Sciatic nerve (tissue), 2 donors: ENCODE measurements around the gene APOB. TPM values are rescaled to one million over a fixed set of nuclear protein-coding genes. Genes with fewer than 3 reads are reported as not detected.

Source experiments
- ATAC-seq: fragments of 200-7000 bp; cut with Tn5 transposase; one replicate; pipeline ENCODE4 v1.9.1; 2020; ENCODE audit warnings: mild to moderate bottlenecking, moderate library complexity
- DNase-seq: peaks from one replicate; pipeline ENCODE4 v3.0.0-alpha.2; 2020; ENCODE audit warnings: low spot score
- intact Hi-C: fragments of 100-400 bp; cut with DNase I; formaldehyde crosslinking; loops from one replicate; pipeline ENCODE4 v1.14.2; 2022
- total RNA-seq: library from RNA; stranded (reverse); fragmentation: NEBNext Ultra II Directional; extraction: Animal tissue kit (Norgen Biotek cat#: 25700); gene quantifications from one replicate; pipeline ENCODE4 v1.2.1, GENCODE V29; 2021
- donor health status: DM: no; HTN: no; CAD: no.
- donor health status: DM: no; HTN: no; CAD: no.

Gene APOB
- total RNA-seq, 1 donor from 2014 or later, result 2.9 TPM

DNA sequence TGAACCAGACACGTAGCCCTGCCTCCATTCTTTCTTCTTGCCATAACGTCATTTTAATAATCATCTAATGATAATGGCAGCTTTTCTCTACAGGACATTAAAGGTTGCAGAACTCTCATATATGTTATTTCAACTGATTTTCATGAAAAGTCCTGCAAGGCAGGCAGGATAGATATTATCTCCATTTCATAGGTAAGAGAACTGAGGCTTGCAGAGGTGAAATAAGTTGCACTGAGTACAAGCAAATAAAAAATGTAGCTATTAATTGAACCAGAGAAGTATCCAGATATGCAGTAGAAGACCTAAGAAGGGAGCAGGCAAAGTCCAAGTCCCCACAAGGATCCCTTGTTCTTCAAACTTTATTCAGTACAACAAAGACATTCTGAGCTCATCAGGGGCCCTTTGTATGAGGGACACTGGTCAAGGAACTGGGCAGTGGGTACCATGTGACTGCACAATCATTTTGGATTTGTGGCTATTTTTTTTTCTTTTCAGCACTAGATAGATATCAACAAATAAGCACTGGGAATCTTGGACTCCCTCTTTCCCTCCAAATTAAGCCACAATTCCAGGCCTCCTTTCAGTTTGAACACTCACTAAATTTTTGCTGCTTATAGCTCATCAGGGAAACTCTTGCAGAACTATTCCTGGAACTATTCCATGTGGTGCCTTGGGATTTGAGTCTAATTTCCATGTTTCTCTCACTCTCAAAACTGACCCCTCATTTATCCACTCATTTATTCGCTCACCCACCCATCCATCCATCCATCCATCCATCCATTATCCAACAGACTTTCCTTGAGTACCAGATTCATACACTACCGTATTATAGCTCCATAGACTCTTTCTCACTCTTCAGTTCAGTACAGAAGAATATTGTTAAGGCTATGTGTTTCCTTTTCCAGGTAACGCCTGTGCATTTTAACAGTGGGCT lies 44.6 kb downstream of the APOB start:
- intact Hi-C loops, result no loop called here
- no peak for ATAC-seq
- no peak for DNase-seq

DNA sequence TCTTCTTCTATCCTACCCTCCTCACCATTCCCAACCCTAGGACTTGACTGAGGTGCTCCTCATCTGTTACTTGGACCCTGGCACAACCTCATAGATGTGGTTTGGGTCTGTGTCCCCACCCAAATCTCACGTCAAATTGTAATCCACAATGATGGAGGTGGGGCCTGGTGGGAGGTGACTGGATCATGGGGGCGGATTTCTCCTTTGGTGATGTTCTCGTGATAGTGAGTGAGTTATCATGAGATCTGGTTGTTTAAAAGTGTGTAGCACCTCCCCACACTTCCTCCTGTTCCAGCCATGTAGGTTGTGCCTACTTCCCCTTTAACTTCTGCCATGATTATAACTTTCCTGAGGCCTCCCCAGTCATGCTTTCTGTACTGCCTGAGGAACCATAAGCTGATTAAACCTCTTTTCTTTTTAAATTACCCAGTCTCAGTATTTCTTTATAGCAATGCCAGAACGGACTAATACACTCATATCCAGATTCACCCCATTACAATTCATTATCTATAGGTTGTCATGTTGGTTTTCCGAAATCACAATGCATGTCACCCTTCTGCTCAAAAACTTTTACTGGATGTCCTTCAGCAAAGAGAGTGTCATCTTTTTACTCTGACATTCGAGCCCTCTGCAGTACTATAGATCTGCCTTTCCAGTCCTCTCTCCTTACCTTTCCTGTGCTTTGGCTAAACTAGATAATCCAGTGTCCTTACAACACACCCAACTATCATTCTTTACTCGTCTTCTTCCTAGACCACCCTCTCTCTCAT lies 45.7 kb downstream of the APOB start:
- no peak for ATAC-seq
- intact Hi-C loops, result no loop called here
- no peak for DNase-seq

DNA sequence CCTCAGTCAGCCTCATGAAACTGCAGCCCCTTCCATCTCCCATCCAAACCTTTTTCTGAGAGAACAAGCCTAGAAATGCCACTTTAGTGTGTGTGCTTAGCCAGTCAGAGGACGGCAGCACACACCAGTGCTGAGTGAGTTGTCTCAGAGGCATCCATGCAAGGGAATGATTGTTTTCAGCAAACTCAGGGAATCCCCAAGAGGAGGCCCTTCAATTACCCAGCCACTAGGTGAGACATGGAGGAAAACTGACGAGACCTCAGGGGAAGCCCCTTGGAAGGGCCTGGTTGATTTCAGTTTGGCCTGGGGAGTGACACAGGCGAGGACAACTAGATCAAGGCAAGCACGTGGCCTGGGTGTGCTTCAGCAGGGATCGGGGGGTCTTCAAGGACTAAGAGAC lies 49.7 kb downstream of the APOB start:
- ATAC-seq (no peak), DNase-seq (no peak)
- intact Hi-C loops, result no loop called here

DNA sequence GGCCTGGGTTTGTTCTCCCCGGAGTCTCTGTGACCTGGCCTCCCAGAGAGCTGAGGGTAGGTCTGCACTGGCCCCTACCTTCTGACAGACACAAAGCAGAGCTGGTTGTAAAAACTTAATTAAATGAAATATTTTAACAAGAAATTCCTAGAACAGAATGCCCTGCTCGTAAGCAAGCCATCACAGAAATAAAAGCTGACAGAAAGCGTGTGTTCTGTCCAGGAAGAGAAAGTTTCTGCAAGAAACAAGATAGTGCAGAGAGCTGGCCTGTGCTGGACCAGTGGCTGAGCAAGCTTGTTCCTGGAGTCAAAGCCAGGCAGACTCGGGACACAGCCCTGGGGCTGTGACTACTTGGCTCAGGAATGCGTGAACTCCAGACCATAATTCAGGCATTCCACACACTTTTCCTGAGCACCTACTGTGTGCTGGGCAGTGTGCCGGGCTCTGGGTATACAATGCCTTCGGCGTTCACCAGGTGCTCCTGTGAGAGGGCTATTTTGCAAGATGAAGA lies 51.6 kb downstream of the APOB start:
- intact Hi-C loops, result no loop called here
- DNase-seq (no peak), ATAC-seq (peak; percentile 63)

DNA sequence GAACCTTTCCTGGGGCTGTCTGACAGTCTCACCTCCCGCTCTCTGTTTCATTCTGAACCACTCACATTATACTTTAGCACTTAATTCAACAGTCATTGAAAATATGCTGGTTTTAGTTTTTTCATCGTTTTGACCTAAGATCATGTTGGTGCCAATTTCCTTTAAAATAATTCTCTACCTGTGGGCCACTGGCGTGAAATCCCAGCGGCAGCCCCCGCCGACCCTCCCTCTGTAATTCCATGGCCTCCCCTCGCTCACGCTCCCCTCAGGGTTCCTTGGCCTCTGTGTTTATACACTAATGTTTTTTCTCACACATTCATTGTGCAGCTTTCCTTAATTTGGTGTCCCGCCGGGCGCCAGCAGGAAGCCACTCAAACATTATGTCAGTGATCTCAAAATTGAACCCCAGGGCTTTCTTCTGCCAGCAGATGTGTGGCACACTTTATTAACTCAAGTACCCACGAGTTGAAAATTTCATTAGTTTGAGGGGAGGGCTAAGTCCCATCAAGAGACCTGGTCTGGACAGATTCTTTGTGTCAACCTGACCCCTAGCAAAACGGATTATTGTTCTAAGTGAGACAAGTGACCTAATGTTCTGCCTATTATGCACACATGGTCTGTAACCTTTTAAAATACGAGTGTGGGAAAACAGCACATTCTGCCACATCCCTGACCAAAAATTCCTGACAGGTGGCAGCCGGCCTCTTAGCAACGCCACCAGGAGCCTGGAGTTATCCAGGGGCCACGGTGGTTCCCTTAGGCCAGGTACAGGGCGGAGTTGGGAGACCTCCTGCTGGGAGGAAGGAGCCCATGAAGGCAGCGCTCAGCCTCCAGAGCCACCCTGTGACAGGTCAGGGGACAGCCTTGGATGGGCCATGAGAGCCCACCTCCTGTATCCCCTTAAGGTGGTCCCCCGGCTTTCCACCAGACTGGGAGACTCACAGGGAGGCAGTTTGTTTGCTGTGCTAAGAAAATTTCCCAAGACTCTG lies 53.1 kb downstream of the APOB start:
- intact Hi-C loops, result no loop called here
- DNase-seq (no peak), ATAC-seq (no peak)

DNA sequence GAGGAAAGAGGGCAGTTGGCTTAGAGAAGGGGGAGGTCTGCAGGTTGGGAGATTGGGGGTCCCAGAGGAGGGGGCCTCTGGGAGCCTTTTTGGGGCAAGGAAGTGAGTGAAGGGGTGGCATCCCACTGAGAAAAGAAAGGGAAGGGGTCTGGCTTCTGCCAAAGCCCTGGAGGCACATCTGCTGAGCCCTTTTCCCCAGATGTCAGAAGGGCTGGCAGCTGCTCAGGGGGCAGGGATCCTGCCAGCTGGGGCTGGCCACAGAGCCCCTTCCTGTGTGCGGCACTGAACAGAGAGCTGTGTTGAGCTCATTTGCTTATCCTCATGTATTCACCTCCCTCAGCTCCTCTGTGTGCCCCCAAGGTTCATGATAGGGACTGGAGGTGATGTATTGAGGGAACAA lies 54.5 kb downstream of the APOB start:
- DNase-seq (no peak), ATAC-seq (no peak)
- intact Hi-C loops, result no loop called here

DNA sequence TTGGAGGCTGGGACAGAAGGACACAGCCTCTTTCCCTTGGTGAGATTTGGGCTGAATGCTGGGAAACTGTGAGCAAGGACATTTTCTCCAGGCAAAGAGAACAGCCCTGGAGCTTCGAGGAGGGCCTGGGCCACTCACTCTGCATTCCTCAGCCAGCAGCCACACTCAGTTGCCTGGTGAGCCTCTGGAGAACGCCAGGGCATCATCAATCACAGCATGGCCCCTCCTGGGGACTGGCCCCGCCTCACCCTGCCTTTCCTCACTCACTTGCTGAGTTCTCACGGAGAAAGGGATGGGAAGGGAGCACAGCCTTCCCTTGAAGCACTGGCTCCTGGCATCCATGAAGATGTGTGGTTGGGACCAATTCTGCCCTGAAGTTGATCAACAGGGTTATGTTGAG lies 55.0 kb downstream of the APOB start:
- DNase-seq (no peak), ATAC-seq (no peak)
- intact Hi-C loops, result no loop called here

DNA sequence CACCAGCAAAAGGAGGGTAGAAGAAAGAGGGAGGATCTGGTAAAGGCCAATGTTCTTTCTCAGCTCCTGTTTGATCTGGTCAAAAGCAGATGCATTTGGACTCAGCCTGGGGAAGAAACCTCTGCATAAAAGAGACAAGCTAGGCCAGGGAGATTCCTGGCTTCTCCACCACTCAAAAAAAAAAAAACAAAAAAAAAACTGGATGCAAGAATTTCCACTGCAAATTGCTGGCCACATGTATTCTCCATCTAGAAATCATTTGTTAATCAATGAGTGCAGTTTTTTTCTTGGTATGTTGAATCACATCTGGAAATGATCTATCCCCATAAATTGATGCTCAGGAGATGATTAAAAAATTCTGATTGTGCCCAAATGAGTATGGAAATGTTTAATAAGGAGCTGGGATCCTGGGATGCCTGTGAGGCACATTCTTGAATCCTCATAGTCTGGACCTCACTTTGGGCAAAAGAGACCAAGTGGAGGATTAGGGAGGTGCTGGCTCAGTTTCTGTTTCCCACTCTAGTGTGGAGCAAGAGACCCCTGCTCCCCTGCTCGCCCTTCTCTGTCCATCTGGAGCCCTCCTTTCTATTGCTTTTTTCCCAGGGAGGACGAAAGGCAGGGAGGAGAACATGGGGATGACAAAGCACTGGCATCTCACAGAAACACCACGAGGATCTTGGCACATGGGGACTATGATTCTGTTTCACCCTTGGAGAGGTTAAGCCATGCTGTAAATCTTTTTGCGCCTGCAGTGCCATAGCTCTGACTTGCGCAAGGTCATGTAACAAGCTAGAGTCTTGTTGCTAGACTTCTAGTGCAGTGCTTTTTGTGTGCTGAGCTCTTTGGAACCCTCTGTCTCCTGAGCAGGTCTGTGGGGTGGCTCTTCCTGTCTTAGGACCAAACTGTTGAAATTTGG lies 57.6 kb downstream of the APOB start:
- intact Hi-C loops, result no loop called here
- ATAC-seq, result peak; percentile 81
- DNase-seq, result no peak

DNA sequence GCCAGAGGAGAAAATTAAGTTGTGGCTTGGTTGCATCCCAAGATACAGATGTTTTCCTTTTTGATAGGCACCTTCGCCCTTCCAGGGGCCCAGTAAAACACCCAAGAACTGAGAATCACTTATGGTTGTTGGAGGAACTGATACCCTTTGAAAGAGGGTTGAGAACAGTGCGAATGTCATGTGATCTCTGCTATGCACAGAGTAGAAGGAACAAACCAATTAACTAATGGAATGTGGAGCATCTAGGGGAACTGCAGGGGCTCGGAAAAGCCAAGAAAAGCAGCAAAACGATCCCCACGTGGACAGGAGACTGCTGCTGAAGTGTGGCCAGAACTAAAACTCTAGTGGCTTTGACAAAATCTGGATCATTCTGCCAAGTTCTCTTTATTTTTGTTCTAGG lies 58.8 kb downstream of the APOB start:
- ATAC-seq, result peak; percentile 16
- intact Hi-C loops, result no loop called here
- DNase-seq, result no peak

DNA sequence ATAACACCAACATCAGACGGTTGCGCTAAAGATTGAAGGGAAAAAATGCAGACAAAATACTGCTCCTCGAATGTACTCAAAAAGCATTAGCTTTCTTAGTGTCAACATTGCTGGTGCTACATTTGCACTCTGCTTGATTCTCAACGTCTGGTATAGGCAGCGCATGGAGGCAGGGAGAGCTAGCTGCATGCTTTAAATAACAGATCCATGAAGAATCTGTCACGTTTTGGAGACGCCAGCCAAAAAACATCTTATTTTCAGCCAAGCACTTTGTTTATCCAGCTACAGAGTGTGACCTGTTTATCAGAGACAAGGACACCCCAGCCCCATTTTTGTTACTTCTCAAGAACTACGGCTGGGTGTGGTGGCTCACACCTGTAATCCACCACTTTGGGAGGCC lies 59.5 kb downstream of the APOB start:
- ATAC-seq, result no peak
- no peak for DNase-seq
- intact Hi-C loops, result loop anchor here (5.0 kb wide), 1 partner anchor 132 kb away; no protein-coding TSS in a partner anchor

DNA sequence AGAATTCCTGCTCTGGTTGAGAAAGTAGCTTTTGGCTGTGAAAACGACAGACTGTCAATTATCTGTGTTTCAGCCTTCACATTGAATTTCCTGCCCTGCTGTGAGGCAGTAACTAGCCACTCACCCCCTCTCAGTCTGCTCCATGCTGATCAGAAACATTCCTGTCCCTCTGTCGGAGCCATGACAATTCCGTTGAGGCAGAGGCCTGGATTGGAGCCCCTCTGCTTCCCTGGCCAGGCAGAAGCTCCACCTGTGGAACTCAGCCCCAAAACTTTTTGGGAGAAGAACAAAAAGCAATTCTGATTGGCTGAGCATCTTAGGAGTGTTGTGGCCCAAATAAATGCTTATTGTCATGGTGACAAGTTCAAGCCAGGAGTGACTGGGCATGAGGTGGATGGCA lies 60.0 kb downstream of the APOB start:
- DNase-seq, result no peak

DNA sequence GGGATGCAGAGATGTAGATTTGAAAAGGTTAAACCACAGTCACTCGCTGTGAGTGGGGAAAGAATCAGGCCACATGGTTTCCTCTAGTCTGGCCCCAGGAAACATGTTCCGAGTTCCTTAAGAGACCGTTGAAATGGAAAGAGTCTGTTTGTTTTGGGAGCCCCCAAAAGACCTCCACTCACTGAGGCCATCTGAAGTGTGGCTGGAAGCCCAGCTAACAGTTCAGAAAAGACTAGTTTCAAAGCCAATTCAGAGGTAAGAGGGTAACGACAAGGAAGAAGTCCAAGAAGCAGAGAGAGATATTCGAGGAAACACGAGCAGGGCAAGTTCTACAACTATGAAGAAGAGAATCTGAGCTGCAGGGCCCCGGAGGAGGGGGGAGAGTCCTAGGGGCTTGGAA lies 61.0 kb downstream of the APOB start:
- no peak for DNase-seq
- no peak for ATAC-seq
- intact Hi-C loops, result loop anchor here (5.0 kb wide), 1 partner anchor 131 kb away; no protein-coding TSS in a partner anchor

More for the DNA sequence above, 60.0 kb downstream of the APOB start:
- no peak for ATAC-seq
- intact Hi-C loops, result loop anchor here (5.0 kb wide), 1 partner anchor 132 kb away; no protein-coding TSS in a partner anchor

DNA sequence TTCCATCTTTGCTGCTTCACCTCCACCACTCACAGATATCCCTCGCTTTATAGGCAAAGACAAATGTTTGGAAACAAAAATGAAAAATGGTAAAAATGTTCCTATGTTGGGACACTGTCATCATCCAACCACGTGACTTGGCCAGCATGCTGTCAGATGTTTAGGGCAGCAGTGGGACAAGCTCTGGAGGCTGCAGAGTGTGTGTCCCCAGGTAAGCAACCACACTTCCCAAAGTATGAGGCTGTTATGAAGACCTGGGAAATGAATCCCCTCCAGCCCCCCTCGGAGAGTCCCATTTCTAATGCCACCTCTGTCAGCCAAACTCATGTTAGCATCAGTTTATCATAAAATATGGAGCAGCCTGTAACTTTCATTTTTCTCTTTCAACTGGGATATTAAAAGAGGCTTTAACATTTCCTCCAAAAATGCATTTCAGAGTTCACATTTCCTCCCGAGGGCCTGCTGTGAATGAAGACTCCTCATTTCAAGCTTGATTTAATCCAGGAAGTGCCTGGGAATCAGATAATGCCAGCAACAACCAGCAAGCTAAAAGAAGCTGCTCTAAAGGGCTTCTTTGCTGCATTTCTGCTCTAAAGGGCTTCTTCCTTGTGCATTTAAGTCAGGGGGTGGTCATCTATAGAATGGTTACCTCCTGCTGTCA lies 66.2 kb downstream of the APOB start:
- intact Hi-C loops, result no loop called here
- peak; percentile 15 for ATAC-seq
- DNase-seq, result no peak

DNA sequence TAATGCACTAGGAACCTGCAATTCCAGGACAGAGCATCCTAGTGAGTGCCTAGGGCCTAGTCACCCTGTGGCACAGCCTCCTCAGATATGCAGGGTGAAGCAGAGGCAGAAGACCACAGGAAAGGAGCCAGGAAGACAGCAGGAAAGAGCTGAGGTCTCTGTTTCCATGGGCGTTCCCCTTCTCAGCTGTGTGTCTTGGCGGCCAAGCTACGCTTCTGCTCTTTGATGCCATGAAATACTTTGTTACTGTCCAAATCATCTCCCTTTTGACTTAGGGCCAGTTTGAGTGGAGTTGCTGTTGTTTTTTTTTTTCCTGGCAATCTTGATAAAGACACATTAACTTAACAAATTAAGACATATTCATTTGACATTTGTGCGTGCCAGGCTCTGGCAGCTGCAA lies 67.3 kb downstream of the APOB start:
- intact Hi-C loops, result no loop called here
- DNase-seq (no peak), ATAC-seq (peak; percentile 64)

DNA sequence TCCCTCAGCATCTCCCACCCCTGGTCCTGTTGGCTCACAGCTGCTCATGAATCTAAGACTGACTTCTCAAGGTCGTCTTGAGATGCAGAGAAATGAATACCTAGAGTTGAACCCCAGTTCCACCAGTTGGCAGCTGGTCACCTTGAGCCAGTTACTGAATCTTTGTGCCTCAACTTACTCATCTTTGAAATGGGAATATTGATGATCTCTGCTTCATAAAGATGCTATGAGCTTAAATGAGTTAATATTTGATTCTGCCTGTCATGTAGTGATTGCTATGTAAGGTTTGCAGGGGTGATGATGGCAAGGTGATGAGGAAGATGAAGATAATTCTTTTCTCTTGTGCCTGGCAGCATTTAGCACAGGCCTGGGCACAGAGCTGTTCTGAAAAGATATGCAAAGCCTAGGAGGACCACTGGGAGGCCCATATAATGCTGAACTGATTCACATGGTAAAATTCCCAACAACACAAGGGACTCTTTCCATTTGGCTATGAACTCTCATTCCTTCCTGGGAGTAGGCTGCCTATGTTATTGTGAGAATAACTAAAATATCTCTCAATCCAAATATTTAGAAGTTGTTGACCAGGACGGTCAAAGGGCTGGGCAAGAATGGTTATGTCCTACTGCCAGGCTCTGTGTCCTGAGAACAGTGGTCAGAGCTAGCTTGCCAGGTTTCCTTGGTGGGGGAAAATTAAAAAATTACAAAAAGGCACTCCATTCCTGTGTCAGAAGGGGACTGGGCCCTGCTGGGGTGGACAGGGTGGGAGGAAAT lies 70.9 kb downstream of the APOB start:
- DNase-seq, result no peak
- ATAC-seq, result peak; percentile 76
- intact Hi-C loops, result no loop called here

DNA sequence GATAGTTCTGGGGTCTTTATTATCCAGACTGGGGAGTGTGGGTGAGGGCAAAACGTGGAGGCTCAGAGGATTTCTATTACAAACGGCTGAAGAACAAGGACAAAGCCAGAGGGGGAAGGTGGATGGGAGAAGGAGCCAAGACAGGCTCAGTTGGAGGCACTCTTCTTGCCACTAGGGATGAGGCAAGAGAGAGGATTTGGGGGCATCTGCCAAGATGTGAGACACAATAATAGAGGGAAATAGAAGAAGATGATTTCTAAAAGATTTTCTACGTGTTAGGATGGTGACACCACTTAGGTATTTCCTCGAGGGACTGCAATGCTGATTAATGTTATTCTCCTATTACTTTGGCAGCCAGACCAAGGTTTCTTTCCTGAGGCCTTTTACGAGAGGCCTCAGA lies 71.8 kb downstream of the APOB start:
- intact Hi-C loops, result no loop called here
- no peak for DNase-seq
- no peak for ATAC-seq

DNA sequence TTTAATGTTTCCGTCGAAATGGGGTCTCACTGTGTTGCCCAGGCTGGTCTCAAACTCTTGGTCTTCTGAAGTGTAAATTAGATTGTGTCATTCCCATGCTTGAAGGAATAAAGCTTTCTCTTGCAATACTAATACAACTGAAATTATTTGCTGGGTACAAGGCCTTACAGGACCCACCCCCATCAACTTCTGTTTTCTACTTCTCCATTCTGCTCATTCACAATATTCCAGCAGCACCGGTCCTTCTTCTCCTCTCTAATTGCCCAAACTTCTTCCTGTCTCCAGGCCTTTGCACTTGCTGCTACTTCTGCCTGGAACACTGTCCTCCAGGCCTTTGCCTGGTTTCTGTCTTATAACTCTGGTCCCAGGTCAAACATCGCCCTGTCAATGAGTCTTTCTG lies 73.8 kb downstream of the APOB start:
- no peak for DNase-seq
- no peak for ATAC-seq
- intact Hi-C loops, result no loop called here
